ENCODE results near the gene ESYT3. TPM values are rescaled to one million over a fixed set of nuclear protein-coding genes. Genes with fewer than 3 reads are reported as not detected.
A peak's percentile ranks its signal among the peaks of the same experiment; 100 is the strongest.

The ESYT3 gene, protein sequence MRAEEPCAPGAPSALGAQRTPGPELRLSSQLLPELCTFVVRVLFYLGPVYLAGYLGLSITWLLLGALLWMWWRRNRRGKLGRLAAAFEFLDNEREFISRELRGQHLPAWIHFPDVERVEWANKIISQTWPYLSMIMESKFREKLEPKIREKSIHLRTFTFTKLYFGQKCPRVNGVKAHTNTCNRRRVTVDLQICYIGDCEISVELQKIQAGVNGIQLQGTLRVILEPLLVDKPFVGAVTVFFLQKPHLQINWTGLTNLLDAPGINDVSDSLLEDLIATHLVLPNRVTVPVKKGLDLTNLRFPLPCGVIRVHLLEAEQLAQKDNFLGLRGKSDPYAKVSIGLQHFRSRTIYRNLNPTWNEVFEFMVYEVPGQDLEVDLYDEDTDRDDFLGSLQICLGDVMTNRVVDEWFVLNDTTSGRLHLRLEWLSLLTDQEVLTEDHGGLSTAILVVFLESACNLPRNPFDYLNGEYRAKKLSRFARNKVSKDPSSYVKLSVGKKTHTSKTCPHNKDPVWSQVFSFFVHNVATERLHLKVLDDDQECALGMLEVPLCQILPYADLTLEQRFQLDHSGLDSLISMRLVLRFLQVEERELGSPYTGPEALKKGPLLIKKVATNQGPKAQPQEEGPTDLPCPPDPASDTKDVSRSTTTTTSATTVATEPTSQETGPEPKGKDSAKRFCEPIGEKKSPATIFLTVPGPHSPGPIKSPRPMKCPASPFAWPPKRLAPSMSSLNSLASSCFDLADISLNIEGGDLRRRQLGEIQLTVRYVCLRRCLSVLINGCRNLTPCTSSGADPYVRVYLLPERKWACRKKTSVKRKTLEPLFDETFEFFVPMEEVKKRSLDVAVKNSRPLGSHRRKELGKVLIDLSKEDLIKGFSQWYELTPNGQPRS
- total RNA-seq: under 1 TPM in 1 of 2 experiments, not detected in 1; 0.22 TPM
- 0.10 TPM for polyA plus RNA-seq (2013, experiment 1 of 2)
- 0.29 TPM for polyA plus RNA-seq (2013, experiment 2 of 2)
- 0 to 0.91 (median 0.08) reads per million in 172 experiments for total RNA-seq

DNA sequence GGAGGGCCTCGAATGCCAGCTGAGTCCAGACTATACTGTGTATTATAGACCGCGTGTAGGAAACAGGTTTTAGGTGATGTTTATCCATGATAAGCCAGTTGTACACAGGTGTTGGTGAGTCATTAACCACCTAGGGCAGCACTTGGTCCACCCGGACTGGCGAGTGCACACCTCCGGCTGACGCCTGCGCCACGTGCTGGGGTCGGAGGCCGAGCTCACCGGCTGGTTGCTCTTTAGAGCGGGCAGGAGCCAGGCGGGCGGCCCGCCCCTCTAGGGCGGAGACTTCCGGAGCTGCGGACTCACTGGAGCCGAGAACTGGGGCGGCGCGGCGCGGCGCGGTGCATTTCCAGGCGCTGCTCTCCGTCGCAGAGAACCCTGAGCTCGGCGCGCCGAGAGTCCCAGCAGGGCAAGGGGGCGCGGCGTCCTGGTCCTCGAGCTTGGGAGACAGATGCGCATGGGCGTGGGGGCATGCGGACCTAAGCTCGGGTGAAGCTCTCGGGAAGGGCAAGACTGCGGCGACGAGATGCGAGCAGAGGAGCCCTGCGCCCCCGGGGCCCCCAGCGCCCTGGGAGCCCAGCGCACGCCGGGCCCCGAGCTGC is at the start of gene ESYT3:
Gene ESYT3, plus strand, starts transcription at position 341 of the 599 bp plus-strand sequence. Its CDS starts 183 bp downstream, at position 524.
- CTCF ChIA-PET: no interaction called here
- Histone ChIP-seq H3K4me3 (ENCODE audit: low read length) (peak within 1 kb of the TSS; percentile 49), H3K27ac (ENCODE audit: low read depth in 1 of 2, low read length in 2 of 2) (no peak within 1 kb of the TSS), H3K4me1 (ENCODE audit: insufficient read depth, low read length) (peaks cover 20% of the 10 kb centered on the region), H3K27me3 (ENCODE audit: control insufficient read depth in 1 of 2, insufficient read depth in 2 of 2, low read length in 2 of 2) (peaks cover 16 to 42% of the 10 kb centered on the region in 2 experiments), H3K36me3 (ENCODE audit: insufficient read depth, low read length) (no peaks in the 10 kb centered on the region), H3K9me3 (ENCODE audit: control insufficient read depth in 1 of 2, insufficient read depth in 1 of 2, low read length in 2 of 2) (peaks cover 0 to 13% of the 10 kb centered on the region in 2 experiments)
- Mint-ChIP-seq H3K9me3 (no peaks in the 10 kb centered on the region), H3K4me1 (ENCODE audit: low read depth) (peaks cover 16% of the 10 kb centered on the region), H3K4me3 (peak within 1 kb of the TSS; percentile 42), H3K36me3 (ENCODE audit: low read depth) (no peaks in the 10 kb centered on the region), H3K27ac (no peak within 1 kb of the TSS), H3K27me3 (peaks cover 62% of the 10 kb centered on the region)
- ATAC-seq (ENCODE audit: poor library complexity) (peak; percentile 26), DNase-seq (peak in 8 of 14 experiments; percentile 8 to 52 (median 22))
- POLR2A ChIA-PET: no interaction called here
- intact Hi-C loops (cut with DNase I, micrococcal nuclease): no loop called here
- TF ChIP-seq, protein P1, sequence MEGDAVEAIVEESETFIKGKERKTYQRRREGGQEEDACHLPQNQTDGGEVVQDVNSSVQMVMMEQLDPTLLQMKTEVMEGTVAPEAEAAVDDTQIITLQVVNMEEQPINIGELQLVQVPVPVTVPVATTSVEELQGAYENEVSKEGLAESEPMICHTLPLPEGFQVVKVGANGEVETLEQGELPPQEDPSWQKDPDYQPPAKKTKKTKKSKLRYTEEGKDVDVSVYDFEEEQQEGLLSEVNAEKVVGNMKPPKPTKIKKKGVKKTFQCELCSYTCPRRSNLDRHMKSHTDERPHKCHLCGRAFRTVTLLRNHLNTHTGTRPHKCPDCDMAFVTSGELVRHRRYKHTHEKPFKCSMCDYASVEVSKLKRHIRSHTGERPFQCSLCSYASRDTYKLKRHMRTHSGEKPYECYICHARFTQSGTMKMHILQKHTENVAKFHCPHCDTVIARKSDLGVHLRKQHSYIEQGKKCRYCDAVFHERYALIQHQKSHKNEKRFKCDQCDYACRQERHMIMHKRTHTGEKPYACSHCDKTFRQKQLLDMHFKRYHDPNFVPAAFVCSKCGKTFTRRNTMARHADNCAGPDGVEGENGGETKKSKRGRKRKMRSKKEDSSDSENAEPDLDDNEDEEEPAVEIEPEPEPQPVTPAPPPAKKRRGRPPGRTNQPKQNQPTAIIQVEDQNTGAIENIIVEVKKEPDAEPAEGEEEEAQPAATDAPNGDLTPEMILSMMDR (IDR thresholded peaks at IDR 0.05): no peak

DNA sequence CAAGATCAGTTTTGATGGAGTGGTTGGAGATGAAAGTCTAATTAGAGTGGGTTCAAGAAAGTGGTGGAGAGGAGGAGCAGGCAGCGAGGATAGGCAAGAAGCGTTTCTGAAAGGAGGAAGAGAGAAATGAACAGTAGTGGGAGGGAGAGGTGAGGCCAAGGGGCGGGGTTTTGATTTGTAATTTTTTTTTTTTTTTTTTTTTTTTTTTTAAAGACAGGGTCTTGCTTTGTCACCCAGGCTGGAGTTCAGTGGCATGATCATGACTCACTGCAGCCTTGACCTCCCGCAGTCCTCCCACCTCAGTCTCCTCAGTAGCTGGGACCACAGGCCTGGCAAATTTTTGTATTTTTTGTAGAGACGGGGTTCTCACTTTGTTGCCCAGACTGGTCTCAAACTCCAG is 49.4 kb upstream of the ESYT3 start:
- Mint-ChIP-seq H3K27ac (no peak overlapping the region), H3K4me1 (ENCODE audit: low read depth) (no peaks in the 10 kb centered on the region), H3K27me3 (peaks cover 13% of the 10 kb centered on the region), H3K4me3 (no peak overlapping the region), H3K9me3 (no peaks in the 10 kb centered on the region), H3K36me3 (ENCODE audit: low read depth) (no peaks in the 10 kb centered on the region)
- ChIA-PET CTCF (no interaction called here), POLR2A (no interaction called here)
- Histone ChIP-seq H3K27me3 (ENCODE audit: control insufficient read depth in 1 of 2, insufficient read depth in 2 of 2, low read length in 2 of 2) (peaks cover 0 to 6% of the 10 kb centered on the region in 2 experiments), H3K4me3 (ENCODE audit: low read length) (no peak overlapping the region), H3K27ac (ENCODE audit: low read depth in 1 of 2, low read length in 2 of 2) (no peak overlapping the region), H3K9me3 (ENCODE audit: control insufficient read depth in 1 of 2, insufficient read depth in 1 of 2, low read length in 2 of 2) (no peaks in the 10 kb centered on the region), H3K36me3 (ENCODE audit: insufficient read depth, low read length) (no peaks in the 10 kb centered on the region), H3K4me1 (ENCODE audit: insufficient read depth, low read length) (no peaks in the 10 kb centered on the region)
- intact Hi-C loops (cut with DNase I, micrococcal nuclease): no loop called here
- ATAC-seq (ENCODE audit: poor library complexity): no peak
- DNase-seq: no peak
- TF ChIP-seq, protein P1 (IDR thresholded peaks at IDR 0.05): no peak

DNA sequence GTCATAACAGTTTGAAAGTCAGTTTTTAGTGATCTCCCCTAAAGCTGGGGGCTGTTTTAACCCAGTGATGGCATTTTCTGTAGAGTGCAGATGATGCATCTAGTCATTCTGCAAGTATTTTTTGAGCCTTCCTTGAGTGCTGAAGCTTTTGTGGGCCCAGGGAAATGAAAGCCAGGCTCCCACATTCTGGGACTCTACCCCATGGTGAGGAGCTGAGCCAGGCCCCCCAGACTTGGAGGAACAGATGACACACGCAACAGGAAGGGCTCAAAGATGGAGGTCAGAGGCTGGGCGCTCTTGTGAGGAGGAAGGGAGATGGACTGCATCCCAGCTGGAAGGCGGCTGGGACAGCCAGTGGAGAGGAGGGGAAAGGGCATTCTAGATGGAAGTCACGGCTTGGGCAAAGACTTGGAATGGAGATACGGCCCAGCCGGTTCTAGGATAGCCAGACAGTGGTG is 45.2 kb upstream of the ESYT3 start:
- no peak overlapping the region for H3K4me3 Mint-ChIP-seq
- ChIA-PET POLR2A (no interaction called here), CTCF (no interaction called here)
- no peaks in the 10 kb centered on the region for H3K4me1 Mint-ChIP-seq (ENCODE audit: low read depth)
- H3K36me3 Mint-ChIP-seq (ENCODE audit: low read depth): no peaks in the 10 kb centered on the region
- Histone ChIP-seq H3K27me3 (ENCODE audit: control insufficient read depth in 1 of 2, insufficient read depth in 2 of 2, low read length in 2 of 2) (peaks cover 0 to 3% of the 10 kb centered on the region in 2 experiments), H3K9me3 (ENCODE audit: control insufficient read depth in 1 of 2, insufficient read depth in 1 of 2, low read length in 2 of 2) (no peaks in the 10 kb centered on the region), H3K4me1 (ENCODE audit: insufficient read depth, low read length) (no peaks in the 10 kb centered on the region), H3K27ac (ENCODE audit: low read depth in 1 of 2, low read length in 2 of 2) (no peak overlapping the region), H3K36me3 (ENCODE audit: insufficient read depth, low read length) (no peaks in the 10 kb centered on the region), H3K4me3 (ENCODE audit: low read length) (no peak overlapping the region)
- H3K27ac Mint-ChIP-seq: no peak overlapping the region
- H3K9me3 Mint-ChIP-seq: no peaks in the 10 kb centered on the region
- intact Hi-C loops (cut with DNase I, micrococcal nuclease): no loop called here
- ATAC-seq (ENCODE audit: poor library complexity): no peak
- no peak for DNase-seq
- peaks cover 11% of the 10 kb centered on the region for H3K27me3 Mint-ChIP-seq
- TF ChIP-seq, protein P1 (IDR thresholded peaks at IDR 0.05): no peak

All from CD4-positive, alpha-beta T cell (primary cell).